ENCODE measurements around the gene XAGE2.
A peak's percentile ranks its signal among the peaks of the same experiment; 100 is the strongest.
"Not testable (repeated sequence)": the region's sequence is repeated elsewhere in the genome, so short reads cannot be mapped to it uniquely, and the experiment has no call there.

Gene XAGE2

GRCh38 chrX:52345402-52345801, 23.4 kb upstream of the XAGE2 start:
- H3K4me1 ChIP-seq (ENCODE audit: insufficient read depth, low read length, severe bottlenecking); H4K20me1 ChIP-seq (ENCODE audit: insufficient read depth, low read length); H3K4me3 ChIP-seq (ENCODE audit: low read depth, low read length, poor library complexity, severe bottlenecking); H3K9me3 ChIP-seq (ENCODE audit: low read length); H3K27ac ChIP-seq (ENCODE audit: low read depth, low read length, poor library complexity, severe bottlenecking); H3K36me3 ChIP-seq (ENCODE audit: insufficient read depth, low read length); H3K9ac ChIP-seq (ENCODE audit: low read length); H2AFZ ChIP-seq (ENCODE audit: low read length); H3K9me2 ChIP-seq (ENCODE audit: low read depth, low read length); H3K27me3 ChIP-seq (ENCODE audit: insufficient read depth, low read length); H3F3A ChIP-seq (ENCODE audit: insufficient read depth, low read length); H3K4me2 ChIP-seq (ENCODE audit: low read length); H3K79me2 ChIP-seq (ENCODE audit: insufficient read depth, low read length): not testable (repeated sequence)
- peak; percentile 49 for TF ChIP-seq CTCF (IDR thresholded peaks at IDR 0.05; ENCODE audit: low read length)

GRCh38 chrX:52346174-52347165, 22.4 kb upstream of the XAGE2 start:
- no peak overlapping the region for H2AFZ ChIP-seq (ENCODE audit: low read length)
- H3F3A ChIP-seq (ENCODE audit: insufficient read depth, low read length) = no peaks in the 10 kb centered on the region
- no peaks in the 10 kb centered on the region for H3K9me3 ChIP-seq (ENCODE audit: low read length)
- no peaks in the 10 kb centered on the region for H4K20me1 ChIP-seq (ENCODE audit: insufficient read depth, low read length)
- no peak overlapping the region for H3K9ac ChIP-seq (ENCODE audit: low read length)
- no peaks in the 10 kb centered on the region for H3K79me2 ChIP-seq (ENCODE audit: insufficient read depth, low read length)
- H3K4me2 ChIP-seq (ENCODE audit: low read length) = no peak overlapping the region
- H3K36me3 ChIP-seq (ENCODE audit: insufficient read depth, low read length) = no peaks in the 10 kb centered on the region
- H3K4me1 ChIP-seq (ENCODE audit: insufficient read depth, low read length, severe bottlenecking) = no peaks in the 10 kb centered on the region
- no peak overlapping the region for H3K27ac ChIP-seq (ENCODE audit: low read depth, low read length, poor library complexity, severe bottlenecking)
- H3K27me3 ChIP-seq (ENCODE audit: insufficient read depth, low read length) = no peaks in the 10 kb centered on the region
- H3K4me3 ChIP-seq (ENCODE audit: low read depth, low read length, poor library complexity, severe bottlenecking) = no peak overlapping the region
- no peak for TF ChIP-seq CTCF (IDR thresholded peaks at IDR 0.05; ENCODE audit: low read length)
- no peak for TF ChIP-seq EZH2 (IDR thresholded peaks at IDR 0.05; ENCODE audit: borderline replicate concordance, low read length)
- no peaks in the 10 kb centered on the region for H3K9me2 ChIP-seq (ENCODE audit: low read depth, low read length)

DNA sequence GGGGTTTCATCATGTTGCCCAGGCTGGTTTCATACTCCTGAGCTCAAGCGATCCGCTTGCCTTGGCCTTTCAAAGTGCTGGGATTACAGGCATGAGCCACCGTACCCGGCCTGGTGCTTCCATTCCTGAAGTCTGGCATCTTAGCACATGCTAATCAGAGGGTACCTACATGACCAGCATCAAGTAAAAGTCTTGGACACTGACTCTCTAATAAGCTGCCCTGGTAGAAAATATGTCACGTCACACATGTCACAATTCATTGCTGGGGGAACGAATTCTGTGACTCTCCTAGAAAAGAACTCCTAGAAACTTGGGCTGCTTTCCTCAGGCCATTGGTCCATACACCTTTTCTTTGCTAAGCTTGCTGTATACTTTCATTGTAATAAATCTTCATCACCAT, 19.1 kb upstream of the XAGE2 start:
- Histone ChIP-seq H3K9ac (ENCODE audit: low read length) (no peak overlapping the region), H3F3A (ENCODE audit: insufficient read depth, low read length) (no peaks in the 10 kb centered on the region), H3K9me2 (ENCODE audit: low read depth, low read length) (no peaks in the 10 kb centered on the region), H3K79me2 (ENCODE audit: insufficient read depth, low read length) (no peaks in the 10 kb centered on the region), H4K20me1 (ENCODE audit: insufficient read depth, low read length) (no peaks in the 10 kb centered on the region), H3K27ac (ENCODE audit: low read depth, low read length, poor library complexity, severe bottlenecking) (no peak overlapping the region), H2AFZ (ENCODE audit: low read length) (no peak overlapping the region), H3K4me3 (ENCODE audit: low read depth, low read length, poor library complexity, severe bottlenecking) (no peak overlapping the region), H3K4me1 (ENCODE audit: insufficient read depth, low read length, severe bottlenecking) (no peaks in the 10 kb centered on the region), H3K4me2 (ENCODE audit: low read length) (no peak overlapping the region), H3K36me3 (ENCODE audit: insufficient read depth, low read length) (no peaks in the 10 kb centered on the region), H3K27me3 (ENCODE audit: insufficient read depth, low read length) (no peaks in the 10 kb centered on the region), H3K9me3 (ENCODE audit: low read length) (no peaks in the 10 kb centered on the region)
- TF ChIP-seq EZH2 (IDR thresholded peaks at IDR 0.05; ENCODE audit: borderline replicate concordance, low read length) (no peak), CTCF (IDR thresholded peaks at IDR 0.05; ENCODE audit: low read length) (no peak)

Measured in OCI-LY1 (cell line).